Measurements from ENCODE around the gene DYRK1B. TPM values are rescaled to one million over a fixed set of nuclear protein-coding genes. Genes with fewer than 3 reads are reported as not detected.
"Not testable (repeated sequence)": the region's sequence is repeated elsewhere in the genome, so short reads cannot be mapped to it uniquely, and the experiment has no call there.

The DYRK1B gene
- total and polyA plus RNA-seq, 2 donors from 2014 or later, result 18.9 to 28.9 TPM

DNA sequence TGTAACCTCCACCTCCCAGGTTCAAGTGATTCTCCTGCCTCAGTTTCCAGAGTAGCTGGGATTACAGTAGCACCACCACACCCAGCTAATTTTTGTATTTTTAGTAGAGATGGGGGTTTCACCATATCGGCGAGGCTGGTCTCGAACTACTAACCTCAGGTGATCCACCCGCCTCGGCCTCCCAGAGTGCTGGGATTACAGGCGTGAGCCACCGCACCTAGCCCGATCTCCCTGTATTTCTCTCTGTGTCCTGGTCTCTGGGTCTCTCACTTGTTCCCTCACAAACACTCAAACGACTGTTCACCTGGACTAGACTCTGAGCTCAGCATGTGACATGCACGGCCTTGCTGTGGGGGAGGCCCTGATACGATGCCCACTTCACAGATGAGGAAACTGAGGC is 44.9 kb upstream of the DYRK1B start:
- H3K9ac ChIP-seq (ENCODE audit: low read length in 3 of 3); H3K36me3 ChIP-seq (ENCODE audit: control insufficient read depth in 2 of 3, insufficient read depth in 3 of 3, low read length in 3 of 3); H3K4me3 ChIP-seq (ENCODE audit: low read length in 3 of 3); H3K4me1 ChIP-seq (ENCODE audit: control insufficient read depth in 2 of 3, insufficient read depth in 2 of 3, low read depth in 1 of 3, low read length in 3 of 3); H3K9me3 ChIP-seq (ENCODE audit: control insufficient read depth in 2 of 3, insufficient read depth in 1 of 3, low read length in 3 of 3); DNase-seq; H3K27me3 ChIP-seq (ENCODE audit: control insufficient read depth, insufficient read depth, low read length); H3K27ac ChIP-seq (ENCODE audit: low read depth in 2 of 2, low read length in 2 of 2); FAIRE-seq; intact Hi-C loops (cut with DNase I): not testable (repeated sequence)

DNA sequence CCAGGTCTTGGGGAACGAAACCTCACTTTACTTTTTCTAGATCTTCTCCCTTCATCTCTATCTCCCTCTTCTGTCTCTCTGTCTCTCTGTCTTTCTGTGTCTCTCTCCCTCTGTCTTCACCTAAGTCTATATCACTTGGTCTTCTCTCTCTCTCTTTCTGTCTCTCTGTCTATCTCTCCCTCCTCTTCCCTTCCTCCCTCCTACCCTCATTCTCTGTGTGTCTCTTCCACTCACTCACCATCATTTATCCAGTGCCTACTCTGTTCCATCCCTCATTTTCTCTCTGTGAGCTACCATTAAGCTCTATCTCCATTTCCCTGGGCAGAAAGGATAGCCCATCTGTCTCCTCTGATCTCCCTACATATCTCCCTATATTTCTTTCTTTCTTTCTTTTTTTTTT is 44.4 kb upstream of the DYRK1B start:
- H3K9ac ChIP-seq (ENCODE audit: low read length in 3 of 3), result no peak overlapping the region
- no peak overlapping the region for H3K27ac ChIP-seq (ENCODE audit: low read depth in 2 of 2, low read length in 2 of 2)
- H3K4me3 ChIP-seq (ENCODE audit: low read length in 3 of 3), result no peak overlapping the region
- H3K9me3 ChIP-seq (ENCODE audit: control insufficient read depth in 2 of 3, insufficient read depth in 1 of 3, low read length in 3 of 3), result no peaks in the 10 kb centered on the region
- FAIRE-seq (no peak), DNase-seq (no peak)
- TF ChIP-seq, protein P1, sequence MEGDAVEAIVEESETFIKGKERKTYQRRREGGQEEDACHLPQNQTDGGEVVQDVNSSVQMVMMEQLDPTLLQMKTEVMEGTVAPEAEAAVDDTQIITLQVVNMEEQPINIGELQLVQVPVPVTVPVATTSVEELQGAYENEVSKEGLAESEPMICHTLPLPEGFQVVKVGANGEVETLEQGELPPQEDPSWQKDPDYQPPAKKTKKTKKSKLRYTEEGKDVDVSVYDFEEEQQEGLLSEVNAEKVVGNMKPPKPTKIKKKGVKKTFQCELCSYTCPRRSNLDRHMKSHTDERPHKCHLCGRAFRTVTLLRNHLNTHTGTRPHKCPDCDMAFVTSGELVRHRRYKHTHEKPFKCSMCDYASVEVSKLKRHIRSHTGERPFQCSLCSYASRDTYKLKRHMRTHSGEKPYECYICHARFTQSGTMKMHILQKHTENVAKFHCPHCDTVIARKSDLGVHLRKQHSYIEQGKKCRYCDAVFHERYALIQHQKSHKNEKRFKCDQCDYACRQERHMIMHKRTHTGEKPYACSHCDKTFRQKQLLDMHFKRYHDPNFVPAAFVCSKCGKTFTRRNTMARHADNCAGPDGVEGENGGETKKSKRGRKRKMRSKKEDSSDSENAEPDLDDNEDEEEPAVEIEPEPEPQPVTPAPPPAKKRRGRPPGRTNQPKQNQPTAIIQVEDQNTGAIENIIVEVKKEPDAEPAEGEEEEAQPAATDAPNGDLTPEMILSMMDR (IDR thresholded peaks at IDR 0.05; ENCODE audit: borderline replicate concordance, extremely low read depth, insufficient read depth), result no peak
- no peaks in the 10 kb centered on the region for H3K4me1 ChIP-seq (ENCODE audit: control insufficient read depth in 2 of 3, insufficient read depth in 2 of 3, low read depth in 1 of 3, low read length in 3 of 3)
- H3K36me3 ChIP-seq (ENCODE audit: control insufficient read depth in 2 of 3, insufficient read depth in 3 of 3, low read length in 3 of 3), result no peaks in the 10 kb centered on the region
- H3K27me3 ChIP-seq (ENCODE audit: control insufficient read depth, insufficient read depth, low read length), result no peaks in the 10 kb centered on the region
- intact Hi-C loops (cut with DNase I), result no loop called here

DNA sequence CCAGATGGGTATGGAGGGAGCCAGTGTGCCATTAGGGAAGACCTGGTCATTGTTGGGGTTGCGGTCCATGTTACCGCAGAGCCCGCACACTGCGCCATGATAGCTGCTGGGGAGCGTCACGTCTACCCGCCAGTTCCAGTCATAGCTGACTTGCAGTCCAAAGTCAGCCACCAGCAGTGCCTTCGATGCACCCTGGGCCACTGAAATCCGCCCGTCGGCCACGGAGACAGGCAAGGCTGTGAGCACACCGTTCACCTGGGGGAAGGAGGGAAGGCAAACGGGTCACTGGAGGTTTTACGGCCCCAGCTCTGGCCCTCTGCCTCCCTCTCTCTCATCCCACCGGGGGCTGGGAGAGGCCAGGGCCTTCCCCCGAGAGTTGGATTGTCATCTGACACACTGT is 44.0 kb upstream of the DYRK1B start:
- not testable (repeated sequence) for FAIRE-seq

DNA sequence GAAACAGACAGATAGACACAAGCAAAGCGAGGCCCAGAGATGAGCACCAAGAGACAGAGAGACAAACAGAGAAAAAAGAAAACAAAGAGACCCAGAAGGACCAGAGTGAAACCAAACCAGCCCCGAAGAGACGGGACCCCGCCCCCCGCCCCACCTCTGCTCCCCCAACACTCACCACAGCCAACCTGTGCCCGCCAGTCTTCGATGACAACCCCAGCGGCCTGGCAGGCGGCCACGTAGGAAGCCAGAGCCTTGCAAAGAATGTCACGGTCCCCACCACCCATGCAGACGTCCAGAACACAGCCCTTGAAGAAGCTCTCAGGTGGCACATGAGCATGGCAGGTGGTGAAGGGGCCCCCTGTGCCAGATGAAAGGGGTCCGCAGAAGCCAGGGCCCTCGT is 43.5 kb upstream of the DYRK1B start:
- H3K9me3 ChIP-seq (ENCODE audit: control insufficient read depth in 2 of 3, insufficient read depth in 1 of 3, low read length in 3 of 3); FAIRE-seq; H3K9ac ChIP-seq (ENCODE audit: low read length in 3 of 3); H3K4me3 ChIP-seq (ENCODE audit: low read length in 3 of 3); H3K36me3 ChIP-seq (ENCODE audit: control insufficient read depth in 2 of 3, insufficient read depth in 3 of 3, low read length in 3 of 3); H3K27me3 ChIP-seq (ENCODE audit: control insufficient read depth, insufficient read depth, low read length); H3K4me1 ChIP-seq (ENCODE audit: control insufficient read depth in 2 of 3, insufficient read depth in 2 of 3, low read depth in 1 of 3, low read length in 3 of 3); intact Hi-C loops (cut with DNase I); H3K27ac ChIP-seq (ENCODE audit: low read depth in 2 of 2, low read length in 2 of 2): not testable (repeated sequence)
- peak in 1 of 5 donors; percentile 31 for DNase-seq

More for the DNA sequence above, 44.0 kb upstream of the DYRK1B start:
- H3K27ac ChIP-seq (ENCODE audit: low read depth in 2 of 2, low read length in 2 of 2); DNase-seq; H3K27me3 ChIP-seq (ENCODE audit: control insufficient read depth, insufficient read depth, low read length); H3K9me3 ChIP-seq (ENCODE audit: control insufficient read depth in 2 of 3, insufficient read depth in 1 of 3, low read length in 3 of 3); intact Hi-C loops (cut with DNase I); H3K4me1 ChIP-seq (ENCODE audit: control insufficient read depth in 2 of 3, insufficient read depth in 2 of 3, low read depth in 1 of 3, low read length in 3 of 3); H3K36me3 ChIP-seq (ENCODE audit: control insufficient read depth in 2 of 3, insufficient read depth in 3 of 3, low read length in 3 of 3); H3K4me3 ChIP-seq (ENCODE audit: low read length in 3 of 3); H3K9ac ChIP-seq (ENCODE audit: low read length in 3 of 3): not testable (repeated sequence)

DNA sequence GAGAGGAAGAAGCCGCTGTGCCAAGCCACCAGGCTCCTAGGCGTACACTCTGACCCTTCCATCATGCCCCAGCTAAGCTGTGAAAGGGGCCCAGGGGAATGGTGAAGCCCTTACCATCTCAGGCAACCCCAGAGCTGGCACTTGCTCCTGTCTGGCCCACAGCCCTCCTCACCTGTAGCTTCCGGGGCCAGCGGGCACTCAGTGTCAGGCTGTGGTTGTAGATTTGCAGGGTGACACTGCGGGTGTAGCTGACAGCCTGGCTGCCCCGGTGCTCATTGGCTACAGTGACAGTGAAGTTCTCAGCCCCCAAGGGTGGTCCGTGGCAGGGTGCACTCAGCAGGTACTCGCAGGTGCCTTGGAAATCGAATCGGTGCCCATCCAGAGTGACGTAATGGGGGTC is 42.5 kb upstream of the DYRK1B start:
- FAIRE-seq; DNase-seq; intact Hi-C loops (cut with DNase I): not testable (repeated sequence)

DNA sequence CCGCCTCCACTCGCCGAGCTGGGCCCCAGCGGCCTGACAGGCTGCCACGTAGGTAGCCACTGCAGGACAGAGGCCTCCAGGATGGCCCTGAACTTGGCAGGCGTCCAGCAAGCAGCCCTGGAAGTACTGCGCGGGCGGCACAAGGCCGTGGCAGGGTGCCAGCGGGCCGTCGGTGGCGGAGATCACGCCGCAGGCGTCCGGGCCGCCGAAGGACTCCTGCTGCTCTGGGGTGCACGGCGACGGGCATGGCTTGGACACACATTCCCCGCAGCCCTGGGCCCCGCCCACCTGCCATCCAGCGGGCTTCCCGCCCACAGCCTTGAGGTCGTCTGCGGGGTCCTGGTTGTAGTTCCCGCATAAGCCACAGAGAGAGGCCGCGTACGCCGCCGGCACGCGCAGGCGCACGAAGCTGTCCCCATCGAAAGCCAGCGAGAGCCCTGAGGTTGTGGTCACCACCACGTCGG is 41.5 kb upstream of the DYRK1B start:
- H3K36me3 ChIP-seq (ENCODE audit: control insufficient read depth in 2 of 3, insufficient read depth in 3 of 3, low read length in 3 of 3); FAIRE-seq; H3K9ac ChIP-seq (ENCODE audit: low read length in 3 of 3); H3K4me3 ChIP-seq (ENCODE audit: low read length in 3 of 3); intact Hi-C loops (cut with DNase I); H3K9me3 ChIP-seq (ENCODE audit: control insufficient read depth in 2 of 3, insufficient read depth in 1 of 3, low read length in 3 of 3); H3K4me1 ChIP-seq (ENCODE audit: control insufficient read depth in 2 of 3, insufficient read depth in 2 of 3, low read depth in 1 of 3, low read length in 3 of 3); H3K27me3 ChIP-seq (ENCODE audit: control insufficient read depth, insufficient read depth, low read length); H3K27ac ChIP-seq (ENCODE audit: low read depth in 2 of 2, low read length in 2 of 2): not testable (repeated sequence)
- DNase-seq, result peak in 2 of 5 donors; percentile 60 to 69

More for the DNA sequence above, 42.5 kb upstream of the DYRK1B start:
- H3K9ac ChIP-seq (ENCODE audit: low read length in 3 of 3); H3K27ac ChIP-seq (ENCODE audit: low read depth in 2 of 2, low read length in 2 of 2); H3K36me3 ChIP-seq (ENCODE audit: control insufficient read depth in 2 of 3, insufficient read depth in 3 of 3, low read length in 3 of 3); H3K4me1 ChIP-seq (ENCODE audit: control insufficient read depth in 2 of 3, insufficient read depth in 2 of 3, low read depth in 1 of 3, low read length in 3 of 3); H3K27me3 ChIP-seq (ENCODE audit: control insufficient read depth, insufficient read depth, low read length); H3K9me3 ChIP-seq (ENCODE audit: control insufficient read depth in 2 of 3, insufficient read depth in 1 of 3, low read length in 3 of 3); H3K4me3 ChIP-seq (ENCODE audit: low read length in 3 of 3): not testable (repeated sequence)
